Spleen (tissue), 7 donors: Measurements from ENCODE around the gene ABLIM3.

Experiments
- POLR2A ChIP-seq, 3 donors: fragments of 450-650 bp; IDR thresholded peaks; one replicate each; pipeline ENCODE4 v1.5.1; 2017; ENCODE audit warnings: antibody characterized with exemption in 3 of 3, mild to moderate bottlenecking in 1 of 3
- TF ChIP-seq, protein P1 (sequence below), 11 experiments: fragments of 200-600 bp in 7 of 11; fragments of 450-650 bp in 4 of 11; sonication (generic) in 4 of 11; IDR thresholded peaks in 8 of 11; conservative IDR thresholded peaks in 3 of 11; 1 replicate in 7 of 11; 2 replicates in 4 of 11; pipeline versions ENCODE4 v1.4.0 to v1.8.0; 2016 to 2021; ENCODE audit warnings: antibody characterized with exemption in 11 of 11, inconsistent platforms in 4 of 11, mild to moderate bottlenecking in 1 of 11
- donor health status: DM: no; HTN: no; CAD: no; lungs with moderate emphysema.
- donor health status: DM: no; HTN: no; CAD: no.
- donor health status: DM: no; HTN: no; CAD: no.

- TF ChIP-seq, protein P1, sequence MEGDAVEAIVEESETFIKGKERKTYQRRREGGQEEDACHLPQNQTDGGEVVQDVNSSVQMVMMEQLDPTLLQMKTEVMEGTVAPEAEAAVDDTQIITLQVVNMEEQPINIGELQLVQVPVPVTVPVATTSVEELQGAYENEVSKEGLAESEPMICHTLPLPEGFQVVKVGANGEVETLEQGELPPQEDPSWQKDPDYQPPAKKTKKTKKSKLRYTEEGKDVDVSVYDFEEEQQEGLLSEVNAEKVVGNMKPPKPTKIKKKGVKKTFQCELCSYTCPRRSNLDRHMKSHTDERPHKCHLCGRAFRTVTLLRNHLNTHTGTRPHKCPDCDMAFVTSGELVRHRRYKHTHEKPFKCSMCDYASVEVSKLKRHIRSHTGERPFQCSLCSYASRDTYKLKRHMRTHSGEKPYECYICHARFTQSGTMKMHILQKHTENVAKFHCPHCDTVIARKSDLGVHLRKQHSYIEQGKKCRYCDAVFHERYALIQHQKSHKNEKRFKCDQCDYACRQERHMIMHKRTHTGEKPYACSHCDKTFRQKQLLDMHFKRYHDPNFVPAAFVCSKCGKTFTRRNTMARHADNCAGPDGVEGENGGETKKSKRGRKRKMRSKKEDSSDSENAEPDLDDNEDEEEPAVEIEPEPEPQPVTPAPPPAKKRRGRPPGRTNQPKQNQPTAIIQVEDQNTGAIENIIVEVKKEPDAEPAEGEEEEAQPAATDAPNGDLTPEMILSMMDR (IDR thresholded peaks at IDR 0.05 in 8 of 11, conservative IDR thresholded peaks at IDR 0.05 in 3 of 11): no peak
- TF ChIP-seq POLR2A (IDR thresholded peaks at IDR 0.05): no peak
Measured at GRCh38 chr5:149298842-149299404, 157.6 kb downstream of the ABLIM3 start.
